ENCODE data around the gene TBC1D22A. TPM values are rescaled to one million over a fixed set of nuclear protein-coding genes. Genes with fewer than 3 reads are reported as not detected.

The TBC1D22A gene
- total RNA-seq, 2 experiments from 2014 or later, result 22.3 to 43.9 TPM

DNA sequence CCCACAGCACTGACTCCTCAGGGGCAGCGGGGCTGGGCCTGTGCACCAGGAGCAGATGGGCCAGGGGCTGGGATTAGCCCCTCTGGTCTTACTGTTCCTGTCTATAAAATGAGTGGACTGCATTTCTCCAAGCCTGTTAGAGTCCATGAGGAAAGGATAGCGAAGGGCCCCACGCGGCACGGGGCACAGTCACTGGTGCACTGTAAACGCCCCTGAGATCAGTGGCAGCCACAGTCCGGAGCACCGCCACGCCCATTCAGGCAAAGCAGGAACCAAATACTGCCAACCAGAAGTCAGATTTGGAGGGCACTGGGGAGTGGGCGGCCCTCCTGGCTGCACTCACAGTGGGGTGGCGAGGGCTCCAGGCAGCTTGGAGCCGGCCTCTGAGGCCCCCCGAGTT, 387.5 kb downstream of the TBC1D22A start:
- Histone ChIP-seq H3K4me2 (ENCODE audit: low read length) (no peak overlapping the region), H3K9me2 (ENCODE audit: insufficient read depth, low read length) (no peaks in the 10 kb centered on the region), H2AFZ (ENCODE audit: low read length) (no peak overlapping the region), H3K27ac (ENCODE audit: low read depth, low read length, poor library complexity, severe bottlenecking) (no peak overlapping the region), H3K4me3 (ENCODE audit: low read depth, low read length, poor library complexity, severe bottlenecking) (no peak overlapping the region), H3K9me3 (ENCODE audit: low read length) (no peaks in the 10 kb centered on the region), H3K79me2 (ENCODE audit: insufficient read depth, low read depth, low read length) (no peaks in the 10 kb centered on the region), H4K20me1 (ENCODE audit: insufficient read depth, low read length) (no peaks in the 10 kb centered on the region), H3K36me3 (ENCODE audit: insufficient read depth, low read length) (no peaks in the 10 kb centered on the region), H3K4me1 (ENCODE audit: insufficient read depth, low read length, poor library complexity, severe bottlenecking) (no peaks in the 10 kb centered on the region)
- intact Hi-C loops (cut with micrococcal nuclease; ENCODE audit: unreplicated experiment), result no loop called here
- POLR2A ChIA-PET, result no interaction called here
- CTCF ChIA-PET (ENCODE audit: unreplicated experiment), result no interaction called here
- TF ChIP-seq EZH2phosphoT487 (IDR thresholded peaks at IDR 0.05; ENCODE audit: borderline replicate concordance, low read depth, low read length), result no peak
- TF ChIP-seq, protein P1, sequence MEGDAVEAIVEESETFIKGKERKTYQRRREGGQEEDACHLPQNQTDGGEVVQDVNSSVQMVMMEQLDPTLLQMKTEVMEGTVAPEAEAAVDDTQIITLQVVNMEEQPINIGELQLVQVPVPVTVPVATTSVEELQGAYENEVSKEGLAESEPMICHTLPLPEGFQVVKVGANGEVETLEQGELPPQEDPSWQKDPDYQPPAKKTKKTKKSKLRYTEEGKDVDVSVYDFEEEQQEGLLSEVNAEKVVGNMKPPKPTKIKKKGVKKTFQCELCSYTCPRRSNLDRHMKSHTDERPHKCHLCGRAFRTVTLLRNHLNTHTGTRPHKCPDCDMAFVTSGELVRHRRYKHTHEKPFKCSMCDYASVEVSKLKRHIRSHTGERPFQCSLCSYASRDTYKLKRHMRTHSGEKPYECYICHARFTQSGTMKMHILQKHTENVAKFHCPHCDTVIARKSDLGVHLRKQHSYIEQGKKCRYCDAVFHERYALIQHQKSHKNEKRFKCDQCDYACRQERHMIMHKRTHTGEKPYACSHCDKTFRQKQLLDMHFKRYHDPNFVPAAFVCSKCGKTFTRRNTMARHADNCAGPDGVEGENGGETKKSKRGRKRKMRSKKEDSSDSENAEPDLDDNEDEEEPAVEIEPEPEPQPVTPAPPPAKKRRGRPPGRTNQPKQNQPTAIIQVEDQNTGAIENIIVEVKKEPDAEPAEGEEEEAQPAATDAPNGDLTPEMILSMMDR (conservative IDR thresholded peaks at IDR 0.05; ENCODE audit: low read length), result no peak
- DNase-seq (ENCODE audit: low spot score), result no peak
- no TSS peak for BruUV-seq (replicated peaks)

GRCh38 chr22:47150426-47150825, 388.0 kb downstream of the TBC1D22A start:
- ChIA-PET POLR2A (no interaction called here), CTCF (ENCODE audit: unreplicated experiment) (no interaction called here)
- Histone ChIP-seq H3K9me3 (ENCODE audit: low read length) (no peaks in the 10 kb centered on the region), H3K4me1 (ENCODE audit: insufficient read depth, low read length, poor library complexity, severe bottlenecking) (no peaks in the 10 kb centered on the region), H3K9me2 (ENCODE audit: insufficient read depth, low read length) (no peaks in the 10 kb centered on the region), H3K4me3 (ENCODE audit: low read depth, low read length, poor library complexity, severe bottlenecking) (no peak overlapping the region), H2AFZ (ENCODE audit: low read length) (no peak overlapping the region), H3K4me2 (ENCODE audit: low read length) (no peak overlapping the region), H3K36me3 (ENCODE audit: insufficient read depth, low read length) (no peaks in the 10 kb centered on the region), H3K27ac (ENCODE audit: low read depth, low read length, poor library complexity, severe bottlenecking) (no peak overlapping the region), H3K79me2 (ENCODE audit: insufficient read depth, low read depth, low read length) (no peaks in the 10 kb centered on the region), H4K20me1 (ENCODE audit: insufficient read depth, low read length) (no peaks in the 10 kb centered on the region)
- no peak for DNase-seq (ENCODE audit: low spot score)
- TF ChIP-seq EZH2phosphoT487 (IDR thresholded peaks at IDR 0.05; ENCODE audit: borderline replicate concordance, low read depth, low read length), result no peak
- TF ChIP-seq, protein P1 (conservative IDR thresholded peaks at IDR 0.05; ENCODE audit: low read length), result no peak
- intact Hi-C loops (cut with micrococcal nuclease; ENCODE audit: unreplicated experiment), result no loop called here
- BruUV-seq (replicated peaks), result no TSS peak

- no peaks in the 10 kb centered on the region for H3K79me2 ChIP-seq (ENCODE audit: insufficient read depth, low read depth, low read length)
- POLR2A ChIA-PET, result no interaction called here
- DNase-seq (ENCODE audit: low spot score), result no peak
- no peaks in the 10 kb centered on the region for H3K36me3 ChIP-seq (ENCODE audit: insufficient read depth, low read length)
- CTCF ChIA-PET (ENCODE audit: unreplicated experiment), result no interaction called here
- intact Hi-C loops (cut with micrococcal nuclease; ENCODE audit: unreplicated experiment), result no loop called here
- no peaks in the 10 kb centered on the region for H3K9me3 ChIP-seq (ENCODE audit: low read length)
- no peak overlapping the region for H3K27ac ChIP-seq (ENCODE audit: low read depth, low read length, poor library complexity, severe bottlenecking)
- H3K9me2 ChIP-seq (ENCODE audit: insufficient read depth, low read length), result no peaks in the 10 kb centered on the region
- H4K20me1 ChIP-seq (ENCODE audit: insufficient read depth, low read length), result no peaks in the 10 kb centered on the region
- no peak overlapping the region for H3K4me2 ChIP-seq (ENCODE audit: low read length)
- H3K4me3 ChIP-seq (ENCODE audit: low read depth, low read length, poor library complexity, severe bottlenecking), result no peak overlapping the region
- H2AFZ ChIP-seq (ENCODE audit: low read length), result no peak overlapping the region
- no peaks in the 10 kb centered on the region for H3K4me1 ChIP-seq (ENCODE audit: insufficient read depth, low read length, poor library complexity, severe bottlenecking)
- BruUV-seq (replicated peaks), result no TSS peak
- TF ChIP-seq, protein P1 (conservative IDR thresholded peaks at IDR 0.05; ENCODE audit: low read length), result no peak
- no peak for TF ChIP-seq EZH2phosphoT487 (IDR thresholded peaks at IDR 0.05; ENCODE audit: borderline replicate concordance, low read depth, low read length)
These were observed 388.6 kb downstream of the TBC1D22A start for GRCh38 chr22:47151064-47151463.

Measured in OCI-LY7 (cell line).